Activated CD8-positive, alpha-beta T cell treated with anti-CD3 and anti-CD28 coated beads, Interleukin-2, amount 10 ng/mL, durations not matched to agents 7 days and 5 days (primary cell): Measurements from ENCODE around the gene STX2. TPM values are rescaled to one million over a fixed set of nuclear protein-coding genes. Genes with fewer than 3 reads are reported as not detected.

ENCODE experiments used
- ATAC-seq: fragments of 150-1000 bp; cut with Tn5 transposase; one replicate; pipeline ENCODE4 v1.10.0; 2021; ENCODE audit warnings: moderate library complexity
- CTCF ChIA-PET: fragments of 350-600 bp; sonication (Branson Sonifier 250); formaldehyde crosslinking; loops from one replicate; lab custom pipeline; 2021; ENCODE audit warnings: antibody characterized with exemption; lab: Charles Lee
- POLR2A ChIA-PET: fragments of 350-600 bp; sonication (Branson Sonifier 250); formaldehyde crosslinking; loops from one replicate; lab custom pipeline; 2021; ENCODE audit warnings: antibody characterized with exemption; lab: Charles Lee
- DNase-seq: peaks from one replicate; pipeline ENCODE4 v3.0.0-alpha.2; 2020
- H3K27ac Mint-ChIP-seq: one replicate; pipeline ENCODE4 v1.8.0; 2021; ENCODE audit warnings: mild to moderate bottlenecking, mixed read lengths
- H3K27me3 Mint-ChIP-seq: one replicate; pipeline ENCODE4 v1.8.0; 2021; ENCODE audit warnings: low read depth, mixed read lengths
- H3K36me3 Mint-ChIP-seq: one replicate; pipeline ENCODE4 v1.8.0; 2021; ENCODE audit warnings: low read depth, mixed read lengths
- H3K4me1 Mint-ChIP-seq: one replicate; pipeline ENCODE4 v1.8.0; 2021; ENCODE audit warnings: low read depth, mixed read lengths
- H3K4me3 Mint-ChIP-seq: one replicate; pipeline ENCODE4 v1.8.0; 2021; ENCODE audit warnings: mild to moderate bottlenecking, mixed read lengths
- H3K9me3 Mint-ChIP-seq: one replicate; pipeline ENCODE4 v1.8.0; 2022; ENCODE audit warnings: mixed read lengths; ENCODE audit not compliant: insufficient read depth
- total RNA-seq, 2 experiments: library from RNA; stranded (reverse); gene quantifications; one replicate each; pipeline ENCODE4 v1.2.3, GENCODE V29; 2021

Gene STX2
- total RNA-seq, 2 experiments from 2014 or later, result 24.5 to 24.9 TPM

DNA sequence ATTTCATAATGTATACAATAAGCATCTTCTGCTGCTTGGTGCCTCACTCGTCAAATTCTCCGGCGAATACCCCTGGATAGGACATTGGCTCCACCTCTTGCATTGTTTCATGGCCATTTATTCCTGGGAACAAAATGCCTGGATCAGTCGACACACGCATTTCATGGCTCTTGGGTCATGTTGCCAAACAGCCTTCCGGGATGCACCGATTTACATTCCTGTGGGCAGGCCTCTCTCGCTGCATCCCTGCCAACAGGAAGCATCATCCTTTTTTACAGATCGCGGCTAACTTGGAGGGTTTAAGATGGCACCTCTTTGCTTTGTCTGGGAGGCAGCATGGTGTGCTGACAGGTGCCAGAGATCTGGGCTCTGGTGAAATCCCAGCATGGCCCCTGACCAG, 90.3 kb downstream of the STX2 start:
- H3K27ac Mint-ChIP-seq, result no peak overlapping the region
- ATAC-seq, result no peak
- no peaks in the 10 kb centered on the region for H3K27me3 Mint-ChIP-seq
- no peak overlapping the region for H3K4me3 Mint-ChIP-seq
- H3K4me1 Mint-ChIP-seq, result no peaks in the 10 kb centered on the region
- DNase-seq, result no peak
- ChIA-PET POLR2A (no interaction called here), CTCF (interaction anchor here (0.9 to 2.0 kb wide), 7 partner anchors 8 to 707 kb away, joined by 3 to 7 read pairs (median 5); no protein-coding TSS in a partner anchor)
- no peaks in the 10 kb centered on the region for H3K9me3 Mint-ChIP-seq
- no peaks in the 10 kb centered on the region for H3K36me3 Mint-ChIP-seq

GRCh38 chr12:130747867-130748740, 90.9 kb downstream of the STX2 start:
- Mint-ChIP-seq H3K27me3 (no peaks in the 10 kb centered on the region), H3K36me3 (no peaks in the 10 kb centered on the region), H3K27ac (no peak overlapping the region), H3K4me1 (no peaks in the 10 kb centered on the region), H3K9me3 (no peaks in the 10 kb centered on the region), H3K4me3 (no peak overlapping the region)
- ChIA-PET CTCF (interaction anchor here (0.7 to 2.0 kb wide), 12 partner anchors 9 to 706 kb away, joined by 3 to 7 read pairs (median 4); no protein-coding TSS in a partner anchor), POLR2A (no interaction called here)
- peak; percentile 88 for ATAC-seq
- peak; percentile 82 for DNase-seq

DNA sequence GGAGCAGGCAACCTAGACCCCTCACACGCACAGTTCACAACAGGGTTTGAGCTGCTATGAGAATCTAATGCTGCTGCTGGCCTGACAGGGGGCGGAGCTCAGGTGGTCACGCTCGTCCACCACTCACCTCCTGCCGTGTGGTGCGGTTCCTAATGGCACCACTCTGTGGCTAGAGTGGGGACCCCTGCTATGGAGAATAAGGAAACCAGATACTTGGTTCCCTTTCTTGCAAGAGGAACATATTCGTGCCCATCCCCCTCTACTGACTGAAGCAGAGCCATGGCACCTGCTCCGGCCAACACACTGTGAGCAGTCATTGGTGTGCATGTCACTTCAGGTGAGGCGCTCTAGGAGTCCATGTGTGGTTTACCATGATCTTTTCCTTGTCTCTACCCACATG, 92.5 kb downstream of the STX2 start:
- no peaks in the 10 kb centered on the region for H3K9me3 Mint-ChIP-seq
- CTCF ChIA-PET, result interaction anchor here (2.0 kb wide), 1 partner anchor 71 kb away, joined by 7 read pairs; no protein-coding TSS in a partner anchor
- H3K27me3 Mint-ChIP-seq, result no peaks in the 10 kb centered on the region
- no peak for DNase-seq
- no peak overlapping the region for H3K4me3 Mint-ChIP-seq
- no peaks in the 10 kb centered on the region for H3K36me3 Mint-ChIP-seq
- H3K27ac Mint-ChIP-seq, result no peak overlapping the region
- no peaks in the 10 kb centered on the region for H3K4me1 Mint-ChIP-seq
- POLR2A ChIA-PET, result no interaction called here
- no peak for ATAC-seq

DNA sequence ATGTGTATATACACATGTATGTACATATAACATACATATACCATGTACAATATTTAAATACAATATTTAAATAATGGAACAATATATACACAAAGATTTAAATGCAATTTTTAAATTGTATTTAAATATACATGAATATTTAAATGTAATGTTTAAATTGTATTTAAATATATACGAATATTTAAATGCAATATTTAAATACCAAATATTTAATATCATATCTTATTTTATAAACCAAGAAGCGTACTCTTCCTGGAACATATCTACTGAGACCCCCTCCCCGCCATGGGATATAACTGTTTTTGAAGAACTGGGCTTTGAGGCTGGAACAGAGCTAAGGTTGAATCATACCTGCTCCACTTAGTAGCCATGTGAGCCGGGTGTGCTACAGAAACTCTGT, 93.1 kb downstream of the STX2 start:
- CTCF ChIA-PET, result no interaction called here
- no peaks in the 10 kb centered on the region for H3K27me3 Mint-ChIP-seq
- H3K4me1 Mint-ChIP-seq, result no peaks in the 10 kb centered on the region
- no peaks in the 10 kb centered on the region for H3K36me3 Mint-ChIP-seq
- ATAC-seq (no peak), DNase-seq (no peak)
- POLR2A ChIA-PET, result no interaction called here
- no peaks in the 10 kb centered on the region for H3K9me3 Mint-ChIP-seq
- no peak overlapping the region for H3K4me3 Mint-ChIP-seq
- H3K27ac Mint-ChIP-seq, result no peak overlapping the region

- no peaks in the 10 kb centered on the region for H3K4me1 Mint-ChIP-seq
- H3K27ac Mint-ChIP-seq, result no peak overlapping the region
- CTCF ChIA-PET, result interaction anchor here (0.6 kb wide), 1 partner anchor 17 kb away, joined by 3 read pairs; no protein-coding TSS in a partner anchor
Observed at GRCh38 chr12:130744274-130744673, 94.8 kb downstream of the STX2 start.

DNA sequence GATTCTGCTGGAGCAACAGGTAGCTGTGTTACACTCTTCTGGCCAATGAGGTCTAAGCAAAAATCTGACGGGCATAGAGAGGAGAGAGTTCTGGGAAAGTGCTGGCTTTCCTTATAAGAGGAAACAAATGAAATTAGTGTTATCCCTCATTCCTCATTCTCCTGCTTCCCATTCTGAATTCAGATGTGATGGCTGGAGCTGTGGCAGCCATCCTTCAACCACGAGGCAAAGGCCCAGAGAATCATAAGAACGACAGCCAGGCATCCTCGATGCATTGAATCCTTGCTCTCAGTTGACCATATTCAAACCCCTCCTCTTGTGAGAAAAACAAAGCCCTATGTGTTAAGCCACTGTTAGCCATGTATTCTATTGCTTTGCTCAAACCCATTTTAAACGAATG, 95.4 kb downstream of the STX2 start:
- no peaks in the 10 kb centered on the region for H3K4me1 Mint-ChIP-seq
- no peaks in the 10 kb centered on the region for H3K9me3 Mint-ChIP-seq
- H3K27ac Mint-ChIP-seq, result no peak overlapping the region
- H3K4me3 Mint-ChIP-seq, result no peak overlapping the region
- ChIA-PET CTCF (interaction anchor here (0.6 kb wide), 1 partner anchor 18 kb away, joined by 3 read pairs; no protein-coding TSS in a partner anchor), POLR2A (no interaction called here)
- ATAC-seq (no peak), DNase-seq (no peak)
- H3K27me3 Mint-ChIP-seq, result no peaks in the 10 kb centered on the region
- no peaks in the 10 kb centered on the region for H3K36me3 Mint-ChIP-seq

More at GRCh38 chr12:130744274-130744673, 94.8 kb downstream of the STX2 start:
- POLR2A ChIA-PET, result no interaction called here
- Mint-ChIP-seq H3K9me3 (no peaks in the 10 kb centered on the region), H3K4me3 (no peak overlapping the region), H3K36me3 (no peaks in the 10 kb centered on the region), H3K27me3 (no peaks in the 10 kb centered on the region)
- no peak for DNase-seq
- no peak for ATAC-seq

- H3K27ac Mint-ChIP-seq, result no peak overlapping the region
- H3K9me3 Mint-ChIP-seq, result no peaks in the 10 kb centered on the region
- H3K36me3 Mint-ChIP-seq, result no peaks in the 10 kb centered on the region
- H3K27me3 Mint-ChIP-seq, result no peaks in the 10 kb centered on the region
- H3K4me3 Mint-ChIP-seq, result no peak overlapping the region
- H3K4me1 Mint-ChIP-seq, result no peaks in the 10 kb centered on the region
- DNase-seq (no peak), ATAC-seq (no peak)
- CTCF ChIA-PET, result no interaction called here
- POLR2A ChIA-PET, result no interaction called here
Observed at GRCh38 chr12:130743176-130743575, 95.9 kb downstream of the STX2 start.

GRCh38 chr12:130742716-130743115, 96.3 kb downstream of the STX2 start:
- ChIA-PET POLR2A (no interaction called here), CTCF (no interaction called here)
- no peak for DNase-seq
- no peak for ATAC-seq
- no peaks in the 10 kb centered on the region for H3K4me1 Mint-ChIP-seq
- H3K9me3 Mint-ChIP-seq, result no peaks in the 10 kb centered on the region
- H3K4me3 Mint-ChIP-seq, result no peak overlapping the region
- no peak overlapping the region for H3K27ac Mint-ChIP-seq
- no peaks in the 10 kb centered on the region for H3K36me3 Mint-ChIP-seq
- H3K27me3 Mint-ChIP-seq, result no peaks in the 10 kb centered on the region

GRCh38 chr12:130742112-130742511, 96.9 kb downstream of the STX2 start:
- no peak overlapping the region for H3K27ac Mint-ChIP-seq
- H3K9me3 Mint-ChIP-seq, result no peaks in the 10 kb centered on the region
- H3K36me3 Mint-ChIP-seq, result no peaks in the 10 kb centered on the region
- no peak for ATAC-seq
- no peak for DNase-seq
- ChIA-PET CTCF (no interaction called here), POLR2A (no interaction called here)
- H3K4me1 Mint-ChIP-seq, result no peaks in the 10 kb centered on the region
- H3K4me3 Mint-ChIP-seq, result no peak overlapping the region
- H3K27me3 Mint-ChIP-seq, result no peaks in the 10 kb centered on the region

Other genes starting within 250 kb of the STX2 start
- not detected for gene RIMBP2, start 123.0 kb downstream of the STX2 start, total RNA-seq
- gene RAN, start 32.8 kb upstream of the STX2 start, total RNA-seq, result 1,000 to 10,000 TPM; 1,319 to 1,332 TPM
- not detected for gene ADGRD1, start 114.7 kb upstream of the STX2 start, total RNA-seq